ENCODE results near the gene WASL.

- no peak for TF ChIP-seq POLR2A (IDR thresholded peaks at IDR 0.05)
- TF ChIP-seq, protein P1, sequence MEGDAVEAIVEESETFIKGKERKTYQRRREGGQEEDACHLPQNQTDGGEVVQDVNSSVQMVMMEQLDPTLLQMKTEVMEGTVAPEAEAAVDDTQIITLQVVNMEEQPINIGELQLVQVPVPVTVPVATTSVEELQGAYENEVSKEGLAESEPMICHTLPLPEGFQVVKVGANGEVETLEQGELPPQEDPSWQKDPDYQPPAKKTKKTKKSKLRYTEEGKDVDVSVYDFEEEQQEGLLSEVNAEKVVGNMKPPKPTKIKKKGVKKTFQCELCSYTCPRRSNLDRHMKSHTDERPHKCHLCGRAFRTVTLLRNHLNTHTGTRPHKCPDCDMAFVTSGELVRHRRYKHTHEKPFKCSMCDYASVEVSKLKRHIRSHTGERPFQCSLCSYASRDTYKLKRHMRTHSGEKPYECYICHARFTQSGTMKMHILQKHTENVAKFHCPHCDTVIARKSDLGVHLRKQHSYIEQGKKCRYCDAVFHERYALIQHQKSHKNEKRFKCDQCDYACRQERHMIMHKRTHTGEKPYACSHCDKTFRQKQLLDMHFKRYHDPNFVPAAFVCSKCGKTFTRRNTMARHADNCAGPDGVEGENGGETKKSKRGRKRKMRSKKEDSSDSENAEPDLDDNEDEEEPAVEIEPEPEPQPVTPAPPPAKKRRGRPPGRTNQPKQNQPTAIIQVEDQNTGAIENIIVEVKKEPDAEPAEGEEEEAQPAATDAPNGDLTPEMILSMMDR (IDR thresholded peaks at IDR 0.05), result no peak
- TF ChIP-seq POLR2AphosphoS5 (IDR thresholded peaks at IDR 0.05), result no peak
- no peak for TF ChIP-seq EP300 (IDR thresholded peaks at IDR 0.05)
Measured at GRCh38 chr7:123747620-123748141, 1.1 kb downstream of the WASL start.
